ENCODE data around the gene ISYNA1.

Gene ISYNA1

DNA sequence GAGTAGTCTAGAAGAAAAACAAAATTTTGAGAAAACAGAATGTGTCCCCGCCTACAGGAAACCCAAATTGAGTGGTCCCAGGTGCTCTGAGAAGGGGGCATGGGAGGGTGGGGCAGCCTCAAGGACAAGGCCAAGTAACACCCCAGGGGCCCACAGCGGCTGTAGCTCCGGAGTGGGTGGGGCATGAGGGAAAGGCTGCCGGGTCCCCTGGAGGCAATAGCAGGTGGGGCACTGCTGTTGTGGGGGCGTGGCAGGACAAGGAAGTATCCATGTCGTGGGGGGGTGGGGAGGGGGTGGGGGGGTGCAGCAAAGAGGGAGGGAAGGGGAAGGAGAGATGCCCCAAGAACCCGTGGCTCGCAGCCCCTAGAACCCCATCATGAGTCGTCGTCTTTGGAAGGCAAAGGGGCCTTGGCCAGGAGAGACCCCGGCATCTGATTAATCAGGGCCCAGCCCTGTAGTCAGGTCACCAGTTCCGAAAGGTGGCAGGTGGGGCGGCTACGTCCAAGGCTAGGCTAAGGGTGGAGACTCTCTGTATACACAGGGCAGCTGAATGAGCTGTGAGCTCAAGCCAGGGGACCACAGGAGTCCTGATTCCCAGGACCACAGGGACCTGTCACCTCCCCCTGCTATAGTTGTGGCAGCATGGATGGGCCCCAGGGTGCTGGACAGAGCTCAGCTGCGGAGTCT lies 7.5 kb upstream of the ISYNA1 start:
- no peak for DNase-seq

DNA sequence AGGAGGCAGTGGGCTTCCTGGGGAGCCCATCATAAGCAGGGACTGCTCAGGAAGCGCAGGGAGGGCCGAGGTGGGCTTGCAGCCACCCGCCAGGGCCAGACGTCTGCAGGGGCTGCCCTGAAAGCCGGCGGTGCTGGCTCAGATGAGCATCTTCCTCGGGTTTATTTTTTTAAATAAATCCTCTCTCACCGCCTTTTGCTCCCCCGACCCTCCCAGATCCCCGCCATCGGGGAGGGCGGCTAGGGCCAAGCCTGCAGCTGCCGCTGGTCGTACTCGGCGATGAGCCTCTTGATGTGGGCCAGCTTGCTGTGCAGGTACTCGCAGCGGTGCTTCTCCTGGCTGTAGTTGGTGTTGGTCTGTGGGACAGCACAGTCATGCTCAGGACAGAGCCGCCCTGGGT lies 6.6 kb upstream of the ISYNA1 start:
- no peak for DNase-seq

DNA sequence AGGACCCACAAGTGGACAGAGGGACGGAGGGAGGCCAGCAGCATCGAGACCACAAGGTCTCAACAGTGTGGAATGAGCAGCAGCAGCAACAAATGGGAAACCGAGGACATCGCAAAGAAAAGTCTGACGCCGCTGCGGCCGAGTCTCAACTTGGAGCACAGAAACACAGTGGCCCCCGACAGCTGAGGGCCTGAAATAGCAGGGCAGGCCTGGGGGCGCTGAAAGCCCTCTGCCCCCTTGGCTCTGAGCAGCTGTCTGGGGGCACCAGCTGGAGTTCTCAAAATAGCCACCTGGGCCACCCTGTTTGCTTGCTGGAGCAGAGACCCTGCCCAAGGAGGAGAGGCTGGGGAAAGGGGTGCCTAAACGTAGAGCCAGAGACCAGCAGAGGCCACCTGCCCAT lies 5.9 kb upstream of the ISYNA1 start:
- no peak for DNase-seq

DNA sequence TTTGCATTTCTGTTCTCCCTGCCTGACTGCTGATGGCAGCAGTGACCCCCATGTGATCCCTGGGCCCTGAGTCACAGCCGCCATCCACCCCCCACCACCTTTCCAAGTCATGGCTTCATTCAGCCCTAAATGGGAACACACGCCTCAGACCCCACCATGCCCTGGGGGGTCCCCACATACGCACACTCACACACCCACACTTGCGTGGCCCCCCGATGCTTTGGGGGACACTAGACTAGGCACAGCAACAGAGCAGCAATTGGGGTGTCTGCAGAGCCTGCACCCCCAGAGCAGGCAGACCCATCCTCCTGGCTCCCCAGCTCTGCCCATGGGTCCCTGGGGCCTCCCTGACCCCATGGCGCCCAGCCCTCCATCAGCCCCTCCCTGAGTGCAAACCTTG lies 5.5 kb upstream of the ISYNA1 start:
- DNase-seq: no peak

DNA sequence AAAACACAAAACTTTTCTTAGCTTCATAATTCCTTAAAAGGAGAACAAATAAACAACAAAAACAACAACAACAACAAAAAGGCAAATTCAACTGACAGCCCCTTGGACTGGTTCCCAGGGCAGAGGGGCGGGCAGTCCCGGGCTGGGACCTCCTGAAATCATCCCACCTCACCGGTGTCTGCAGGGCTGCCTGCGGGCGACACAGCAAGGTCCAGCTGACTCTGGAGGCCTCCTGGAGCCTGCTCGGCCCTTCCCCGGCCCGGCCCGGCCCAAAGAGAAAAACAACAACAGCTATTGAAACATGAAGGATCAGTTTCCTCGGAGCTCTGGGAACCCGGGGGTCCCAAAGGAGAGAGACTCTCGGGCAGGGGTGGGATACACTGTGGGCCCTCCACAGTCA lies 5.0 kb upstream of the ISYNA1 start:
- DNase-seq: no peak

DNA sequence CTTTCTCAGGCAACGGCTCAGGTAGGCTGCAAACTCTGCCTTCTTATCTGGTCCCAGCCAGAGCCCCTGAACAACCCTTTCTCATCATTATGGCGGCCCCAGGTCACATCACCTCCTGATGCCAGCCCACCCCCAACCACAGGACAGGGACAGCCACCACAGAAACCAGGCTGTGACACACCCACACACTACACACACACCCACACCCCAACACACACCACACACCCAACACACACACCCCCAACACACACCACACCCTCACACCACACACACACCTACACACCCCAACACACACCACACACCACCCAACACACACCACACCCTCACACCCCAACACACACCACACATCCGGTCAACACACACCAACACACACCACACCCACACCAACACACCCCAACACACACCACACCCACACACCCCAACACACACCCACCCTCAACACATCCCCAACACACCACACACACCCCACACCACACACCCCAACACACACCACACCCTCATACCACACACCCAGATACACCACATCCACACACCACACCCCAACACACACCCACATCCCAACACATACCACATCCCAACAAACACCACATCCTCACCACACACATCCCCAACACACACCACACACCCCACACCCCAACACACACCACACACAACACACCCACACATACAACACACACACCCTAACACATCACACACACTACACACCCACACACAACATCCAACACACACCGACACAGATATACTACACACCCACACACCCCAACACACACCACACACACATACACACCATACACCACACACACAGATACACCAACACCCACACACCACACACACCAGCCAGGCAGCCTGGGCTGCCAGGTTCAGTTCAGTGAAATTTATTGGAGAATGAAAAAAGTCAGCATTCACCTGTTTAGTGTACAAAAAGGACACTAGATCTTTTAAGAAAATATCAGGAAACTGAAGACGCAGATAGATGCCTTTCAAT lies 4.2 kb upstream of the ISYNA1 start:
- DNase-seq: no peak

DNA sequence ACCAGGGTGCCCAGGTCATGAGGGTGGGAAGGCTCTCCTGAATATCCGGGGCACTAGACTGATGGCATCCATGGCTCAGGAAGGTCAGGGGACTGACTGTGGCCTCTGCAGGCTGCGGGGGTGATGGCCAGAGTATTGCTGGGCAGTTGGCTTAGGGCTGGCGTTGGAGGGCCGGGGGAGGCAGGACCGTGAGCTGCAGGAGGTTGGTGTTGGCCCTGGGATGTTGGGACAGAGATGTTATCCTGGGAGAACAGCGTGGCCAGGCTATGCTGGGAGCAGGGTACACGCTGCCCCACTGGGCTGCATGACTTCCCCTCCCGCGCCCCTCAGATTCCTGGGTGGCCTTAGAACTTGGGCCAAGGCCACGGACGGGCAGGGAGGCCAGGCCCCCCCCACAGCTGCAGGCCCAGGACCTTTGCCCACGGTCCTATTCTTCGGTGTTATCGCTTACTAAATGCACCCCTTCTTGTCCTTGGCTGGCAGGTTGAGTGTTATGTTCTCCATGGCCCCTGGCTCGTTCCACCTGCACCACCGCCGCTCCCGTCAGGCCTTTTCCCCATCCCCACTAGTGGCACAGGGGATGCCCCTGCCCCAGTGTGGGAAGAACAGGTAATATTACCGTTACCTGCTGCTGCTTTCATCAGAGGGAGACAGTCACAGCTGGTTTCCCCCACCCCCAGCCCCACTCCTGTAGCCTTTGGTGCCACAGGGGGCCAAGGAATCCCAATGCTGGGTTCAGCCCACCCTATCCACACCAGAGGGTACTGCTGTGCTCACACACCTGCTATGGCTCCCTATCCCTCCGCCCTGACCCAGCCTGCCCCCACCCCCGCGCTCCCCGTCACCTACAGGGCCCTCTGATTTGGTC lies 3.2 kb upstream of the ISYNA1 start:
- DNase-seq: no peak

DNA sequence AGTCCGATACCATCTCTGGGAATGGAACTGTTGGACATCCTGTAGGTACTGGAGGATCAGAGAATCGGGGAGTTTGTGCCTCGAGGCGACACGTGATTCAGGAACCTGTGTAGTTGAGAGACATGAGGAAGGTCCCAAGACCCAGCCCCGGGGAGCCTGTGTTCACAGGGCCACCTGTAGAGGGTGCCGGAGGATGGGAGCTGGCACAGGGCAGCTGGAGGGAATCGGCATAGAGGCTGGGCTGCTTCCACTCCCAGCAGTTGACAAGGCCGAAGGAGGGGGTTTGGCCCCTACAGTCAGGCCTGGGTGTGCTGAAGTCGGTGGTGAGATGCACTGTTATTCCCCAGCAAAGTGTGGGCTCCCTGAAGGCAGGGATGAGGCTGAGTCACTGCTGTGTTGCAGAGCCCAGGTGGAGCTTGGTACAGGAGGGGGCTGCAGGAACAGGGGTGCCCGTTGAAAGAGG lies 2.5 kb upstream of the ISYNA1 start:
- no peak for DNase-seq

DNA sequence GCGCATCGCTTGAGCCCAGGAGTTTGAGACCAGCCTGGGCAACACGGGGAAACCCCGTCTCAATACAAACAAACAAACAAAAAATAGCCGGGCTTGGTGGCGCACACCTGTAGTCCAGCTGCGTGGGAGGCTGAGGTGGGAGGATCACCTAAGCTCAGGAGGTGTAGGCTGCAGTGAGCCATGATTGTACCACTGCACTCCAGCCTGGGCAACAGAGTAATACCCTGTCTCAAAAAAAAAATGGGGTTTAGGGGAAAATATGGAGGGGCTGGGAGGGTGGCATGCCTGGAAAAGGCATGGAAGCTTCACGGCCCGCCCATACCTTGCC lies 1.9 kb upstream of the ISYNA1 start:
- no peak for DNase-seq

DNA sequence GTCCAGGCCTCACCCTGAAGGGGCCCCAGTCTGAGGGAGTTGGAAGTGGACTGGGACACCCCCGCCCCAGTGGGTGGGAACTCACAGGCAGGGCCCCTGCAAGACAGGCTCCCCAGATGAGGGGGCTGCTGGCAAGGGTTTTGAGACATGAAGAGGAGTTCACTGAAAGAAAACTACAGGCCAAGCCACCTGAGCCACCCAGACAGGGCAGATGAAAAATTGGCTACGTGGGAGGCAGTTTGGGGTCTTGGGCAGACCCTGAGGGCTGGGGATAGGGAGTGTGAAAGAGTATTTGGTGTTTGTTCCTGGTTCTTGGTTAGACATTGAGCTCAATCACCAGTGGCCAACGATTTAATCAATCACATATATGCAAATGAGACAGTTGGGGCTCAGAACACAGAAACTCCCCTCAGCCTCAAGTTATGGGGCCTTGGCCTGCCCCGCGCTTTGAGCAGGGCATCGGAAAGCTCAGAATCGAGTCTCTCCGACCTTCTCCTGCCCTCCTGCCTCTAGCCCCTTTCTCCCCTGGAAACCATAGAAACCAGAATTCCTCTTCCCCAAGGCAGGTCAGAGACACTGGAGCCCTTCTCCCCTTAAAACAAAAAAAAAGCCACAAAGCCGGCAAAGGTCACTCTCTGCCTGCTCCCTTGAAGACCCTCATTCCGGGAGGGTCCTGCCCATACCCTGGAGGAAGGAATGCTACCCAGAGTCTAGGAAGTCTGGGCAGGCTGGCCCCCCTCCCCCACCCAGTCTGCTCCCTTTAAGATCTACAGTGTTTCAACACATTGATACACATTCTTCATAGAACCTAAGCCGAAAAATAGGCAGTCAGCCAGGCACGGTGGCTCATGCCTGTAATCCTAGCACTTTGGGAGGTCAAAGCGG lies 1.3 kb upstream of the ISYNA1 start:
- no peak for DNase-seq

DNA sequence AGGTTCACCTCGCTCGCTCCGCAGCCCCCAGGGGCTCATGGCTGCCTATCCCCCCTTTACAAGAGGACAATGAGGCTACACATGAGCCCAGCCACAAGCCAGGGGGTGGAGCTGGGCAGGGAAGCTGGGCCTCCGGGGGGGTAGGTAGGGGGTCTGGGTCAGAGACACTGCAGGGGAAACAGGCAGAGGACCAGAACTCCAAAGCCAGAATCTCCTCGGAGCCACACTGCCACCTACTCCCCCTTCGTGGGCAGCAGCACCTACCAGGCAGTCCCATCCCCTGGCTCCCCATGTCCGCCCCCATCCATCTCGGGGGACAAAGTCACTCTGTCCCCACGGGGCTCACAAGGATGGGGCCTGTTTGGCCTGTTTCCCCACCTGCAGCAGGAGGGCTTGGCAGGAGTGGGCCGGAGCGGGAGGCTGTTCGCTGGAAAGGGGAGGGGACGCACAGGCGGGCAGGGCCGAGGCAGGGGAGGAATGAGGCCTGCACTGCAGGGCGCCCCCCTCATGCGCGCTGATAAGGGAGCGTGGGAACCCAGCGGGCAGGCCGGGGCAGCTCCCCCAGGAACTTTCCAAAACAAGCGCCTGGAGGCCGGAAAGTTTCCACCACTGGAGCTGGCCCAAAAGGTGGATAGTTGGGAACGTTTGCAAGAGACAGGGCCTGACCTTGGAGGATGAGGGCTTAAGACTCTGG lies 545 bp upstream of the ISYNA1 start:
- no peak for DNase-seq

DNA sequence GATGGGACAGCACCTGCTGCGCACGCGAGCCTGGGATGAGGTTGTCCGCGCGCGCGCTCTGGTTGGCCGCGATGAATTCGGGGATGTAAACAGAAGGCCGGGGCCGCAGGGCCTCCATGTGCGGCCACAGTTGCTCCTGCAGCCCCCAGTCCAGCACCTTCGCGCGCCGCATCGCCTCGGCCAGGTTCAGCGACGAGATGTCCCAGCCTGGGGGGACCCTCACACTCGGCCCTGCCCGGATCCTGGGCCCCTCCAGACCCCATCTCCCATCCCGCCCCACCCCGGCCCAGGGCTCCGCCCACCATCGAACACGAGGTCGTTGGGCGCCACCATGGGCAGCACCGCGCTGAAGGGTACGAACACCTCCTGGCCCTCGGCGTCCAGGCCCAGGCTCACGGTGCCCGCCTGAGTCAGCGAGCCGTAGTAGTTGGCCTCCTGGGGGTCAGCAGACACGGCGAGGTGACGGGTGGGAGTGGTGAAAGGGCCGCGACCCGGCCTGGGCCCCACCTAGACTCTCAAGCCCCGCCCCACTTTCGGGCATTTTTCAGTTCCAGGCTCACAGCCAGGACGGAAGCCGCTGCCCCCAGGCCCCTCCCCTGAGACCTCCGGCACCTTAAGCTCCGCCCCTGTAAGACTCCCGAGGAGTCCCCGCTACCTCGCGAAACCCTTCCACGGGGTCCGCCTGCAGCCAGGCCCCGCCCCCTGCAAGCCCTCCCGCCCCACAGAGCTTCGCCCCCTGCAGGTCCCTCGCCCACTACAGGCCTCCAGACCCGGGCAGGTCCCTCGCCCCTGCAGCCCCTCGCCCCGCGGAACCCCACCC lies 1.1 kb downstream of the ISYNA1 start:
- DNase-seq: peak in 21 of 56 donors; percentile 7 to 73 (median 32)

DNA sequence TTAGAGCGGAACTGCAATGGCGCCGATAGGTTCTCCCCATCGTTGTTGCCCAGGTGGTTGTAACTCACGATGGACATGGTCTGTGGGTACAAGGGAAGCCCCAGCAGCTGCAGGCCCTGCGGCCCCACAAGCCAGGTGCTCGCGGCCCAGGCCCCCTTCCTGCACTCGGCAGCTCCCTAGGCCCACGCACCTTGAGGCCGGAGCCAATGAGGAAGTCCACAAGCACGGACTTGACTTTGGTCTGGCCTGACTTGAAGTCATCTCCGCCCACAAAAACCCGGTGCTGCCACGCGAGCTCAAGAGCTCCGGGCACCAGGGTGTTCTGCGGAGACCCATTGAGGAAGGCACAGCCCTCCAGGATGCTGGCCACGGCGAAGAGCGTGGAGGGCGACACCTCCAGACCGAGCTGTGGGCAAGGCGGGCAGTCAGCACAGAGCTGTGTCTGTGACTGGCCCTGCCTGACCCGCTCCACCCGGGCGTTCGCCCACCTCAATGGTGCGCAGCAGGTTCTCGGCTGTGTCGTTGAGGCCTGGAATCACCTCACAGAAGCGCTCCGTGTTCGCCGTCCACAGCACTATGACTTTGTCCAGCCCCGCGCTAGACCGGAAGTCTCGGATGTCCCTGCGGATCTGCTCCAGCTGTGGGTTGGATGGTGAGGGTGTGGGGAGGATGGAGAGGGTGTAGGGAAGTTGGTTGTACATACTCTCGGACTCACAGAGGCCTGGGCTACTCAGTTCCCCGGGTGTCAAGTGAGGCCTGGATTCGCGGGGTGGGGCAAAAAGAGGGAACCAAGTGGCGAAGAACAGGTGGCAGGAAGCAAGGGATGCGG lies 1.9 kb downstream of the ISYNA1 start:
- DNase-seq: no peak

DNA sequence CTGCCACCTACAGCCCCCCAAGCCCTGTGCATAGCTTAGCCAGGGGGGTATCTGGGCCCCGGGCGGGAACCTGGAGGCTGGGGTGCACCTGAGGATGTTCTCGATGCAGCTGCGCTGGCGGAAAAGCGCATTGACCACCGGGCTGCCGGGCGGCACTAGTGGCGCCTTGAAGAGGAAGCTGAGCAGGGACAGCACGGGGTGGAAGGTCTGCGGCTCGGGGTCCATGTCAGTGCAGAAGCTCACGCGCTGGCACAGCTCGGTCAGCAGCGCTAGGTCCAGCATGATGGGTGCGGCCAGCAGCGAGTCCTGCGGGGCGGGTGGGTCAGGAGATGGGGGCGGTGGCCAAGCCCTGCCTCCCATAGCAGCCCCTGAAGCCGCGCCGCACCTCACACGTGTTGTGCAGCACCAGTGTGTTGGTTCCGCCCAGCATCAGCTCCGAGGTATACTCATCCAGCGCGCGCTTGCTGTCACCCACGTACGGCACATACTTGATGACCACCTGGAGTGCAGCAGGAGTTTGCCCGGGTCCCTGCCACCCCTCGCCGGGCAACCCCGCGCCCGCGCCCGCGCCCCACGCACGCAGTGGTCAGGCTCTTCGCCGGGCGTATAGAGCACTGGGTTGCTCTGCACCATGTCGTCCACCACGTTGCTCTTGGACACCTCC lies 2.6 kb downstream of the ISYNA1 start:
- DNase-seq: no peak

DNA sequence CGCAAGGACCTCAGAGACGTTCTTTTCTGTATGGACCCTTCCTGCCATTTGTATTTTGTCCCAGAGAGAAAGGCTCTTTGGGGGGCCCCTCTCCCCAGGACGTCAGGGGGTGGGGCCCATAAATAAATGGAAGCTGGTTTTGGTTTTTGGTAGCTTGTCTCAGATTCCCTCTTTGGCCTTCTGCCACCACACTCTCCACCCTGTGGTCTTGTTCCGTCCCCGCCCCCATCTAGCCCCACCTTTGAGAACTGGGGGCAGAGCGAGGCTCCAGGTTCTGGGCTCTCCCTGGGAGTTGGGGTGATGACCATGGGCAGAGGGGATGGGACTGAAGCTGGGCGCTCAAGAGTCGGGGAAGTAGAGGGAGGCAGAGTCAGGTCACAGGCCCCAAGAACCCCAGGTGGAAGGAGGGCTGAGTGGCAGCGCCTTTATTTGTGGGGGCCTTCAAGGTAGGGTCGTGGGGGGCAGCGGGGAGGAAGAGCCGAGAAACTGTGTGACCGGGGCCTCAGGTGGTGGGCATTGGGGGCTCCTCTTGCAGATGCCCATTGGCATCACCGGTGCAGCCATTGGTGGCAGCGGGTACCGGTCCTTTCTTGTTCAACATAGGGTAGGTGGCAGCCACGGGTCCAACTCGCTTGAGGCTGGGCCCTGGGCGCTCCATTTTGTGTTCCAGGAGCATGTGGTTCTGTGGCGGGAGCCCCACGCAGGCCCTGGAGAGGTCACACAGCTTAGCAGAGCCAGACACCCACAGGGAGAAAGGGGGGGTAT lies 3.3 kb downstream of the ISYNA1 start:
- no peak for DNase-seq

DNA sequence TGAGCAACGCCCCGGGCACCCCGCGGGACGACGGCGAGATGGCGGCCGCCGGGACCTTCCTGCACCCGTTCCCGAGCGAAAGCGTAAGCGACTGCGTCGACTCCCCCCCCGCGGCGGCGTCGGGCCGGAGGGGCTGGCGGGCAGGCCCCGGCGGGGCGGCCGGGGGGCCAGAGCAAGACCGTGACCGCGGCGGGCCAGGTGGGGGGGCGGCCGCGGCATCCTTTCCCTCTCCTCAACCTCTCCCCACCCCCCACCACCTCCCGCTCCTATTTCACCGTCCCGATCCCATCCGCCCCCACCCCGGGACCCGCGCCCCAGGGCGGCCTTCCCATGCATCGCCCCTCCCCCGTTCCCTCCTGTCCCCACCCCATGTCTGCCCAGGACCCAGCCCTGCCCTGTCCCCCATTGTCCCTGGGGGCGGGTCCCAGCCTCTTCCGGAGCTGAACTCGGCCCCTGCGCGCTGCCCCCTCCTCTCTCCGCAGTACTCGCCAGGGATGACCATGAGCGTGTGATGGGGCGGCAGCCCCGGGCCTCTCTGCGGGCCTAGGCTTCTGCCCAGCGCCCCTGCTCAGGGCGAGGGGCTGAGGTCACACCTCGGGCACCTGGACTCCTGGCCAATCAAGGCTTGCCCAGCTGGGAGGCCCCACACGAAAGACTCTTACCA lies 4.1 kb downstream of the ISYNA1 start:
- no peak for DNase-seq
